ENCODE measurements around the gene COA1.
"Not testable (repeated sequence)": the region's sequence is repeated elsewhere in the genome, so short reads cannot be mapped to it uniquely, and the experiment has no call there.

The COA1 gene, protein sequence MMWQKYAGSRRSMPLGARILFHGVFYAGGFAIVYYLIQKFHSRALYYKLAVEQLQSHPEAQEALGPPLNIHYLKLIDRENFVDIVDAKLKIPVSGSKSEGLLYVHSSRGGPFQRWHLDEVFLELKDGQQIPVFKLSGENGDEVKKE

GRCh38 chr7:43729214-43729923, at the start of gene COA1:
Gene COA1 (minus strand): TSS chr7:43729523. CDS start chr7:43648614, 80,909 bp downstream.
- peak; percentile 83 for DNase-seq

GRCh38 chr7:43778293-43779044, 49.1 kb upstream of the COA1 start:
- DNase-seq = not testable (repeated sequence)

GRCh38 chr7:43775255-43775654, 45.9 kb upstream of the COA1 start:
- not testable (repeated sequence) for DNase-seq

DNA sequence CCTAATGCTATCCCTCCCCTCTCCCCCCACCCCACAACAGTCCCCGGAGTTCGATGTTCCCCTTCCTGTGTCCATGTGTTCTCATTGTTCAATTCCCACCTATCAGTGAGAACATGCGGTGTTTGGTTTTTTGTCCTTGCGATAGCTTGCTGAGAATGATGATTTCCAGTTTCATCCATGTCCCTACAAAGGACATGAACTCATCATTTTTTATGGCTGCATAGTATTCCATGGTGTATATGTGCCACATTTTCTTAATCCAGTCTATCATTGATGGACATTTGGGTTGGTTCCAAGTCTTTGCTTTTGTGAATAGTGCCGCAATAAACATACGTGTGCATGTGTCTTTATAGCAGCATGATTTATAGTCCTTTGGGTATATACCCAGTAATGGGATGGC, 43.9 kb upstream of the COA1 start:
- not testable (repeated sequence) for DNase-seq

GRCh38 chr7:43771573-43771972, 42.2 kb upstream of the COA1 start:
- no peak for DNase-seq

DNA sequence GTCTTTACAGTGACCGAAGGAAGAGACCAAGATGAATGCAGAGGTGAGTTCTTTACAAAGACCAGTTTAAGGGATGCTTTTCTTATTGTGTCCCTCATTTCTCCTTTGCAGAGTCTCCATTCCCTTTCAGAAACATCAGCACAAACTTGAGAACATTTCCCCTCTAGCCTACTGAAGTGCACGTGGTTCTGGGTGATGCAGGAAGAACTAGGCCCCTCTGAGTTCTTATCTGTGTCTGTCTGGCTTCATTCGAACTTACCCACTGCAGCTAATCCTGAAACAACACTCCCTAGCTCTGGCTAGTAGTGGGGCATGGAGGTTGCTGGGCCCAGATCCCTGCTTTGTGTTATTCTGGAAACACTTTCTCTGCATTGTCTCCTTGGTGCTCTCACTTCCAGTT, 41.8 kb upstream of the COA1 start:
- no peak for DNase-seq

DNA sequence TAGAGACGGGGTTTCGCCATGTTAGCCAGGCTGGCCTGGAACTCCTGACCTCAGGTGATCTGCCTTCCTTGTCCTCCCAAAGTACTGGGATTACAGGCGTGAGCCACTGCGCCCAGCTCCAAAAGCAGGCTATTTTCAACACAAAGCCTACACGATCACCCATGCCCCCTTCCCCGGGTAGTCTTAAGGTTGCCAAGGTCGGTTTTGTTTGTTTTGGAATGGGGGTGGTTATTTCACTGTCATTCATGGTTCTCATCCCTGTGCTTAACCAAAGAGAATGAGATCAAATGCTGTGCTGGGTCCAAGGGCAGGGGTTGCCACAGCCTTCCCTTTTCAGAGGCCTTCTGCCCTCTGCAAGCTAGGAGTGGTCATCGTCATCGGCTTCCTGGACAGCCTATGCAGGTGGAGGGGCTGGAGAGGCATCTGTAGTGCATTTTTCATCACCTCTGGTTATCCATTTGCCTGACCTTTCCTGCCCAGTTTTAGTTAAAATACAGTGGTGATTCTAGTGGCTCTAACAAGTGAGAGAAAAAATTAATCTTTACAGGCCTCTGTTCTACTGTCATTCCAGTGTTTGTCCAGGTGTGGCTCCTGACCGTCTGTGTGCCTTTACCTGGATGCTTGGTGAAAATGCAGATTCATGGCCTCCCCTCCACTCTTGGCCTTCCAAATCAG, 40.6 kb upstream of the COA1 start:
- DNase-seq = no peak

DNA sequence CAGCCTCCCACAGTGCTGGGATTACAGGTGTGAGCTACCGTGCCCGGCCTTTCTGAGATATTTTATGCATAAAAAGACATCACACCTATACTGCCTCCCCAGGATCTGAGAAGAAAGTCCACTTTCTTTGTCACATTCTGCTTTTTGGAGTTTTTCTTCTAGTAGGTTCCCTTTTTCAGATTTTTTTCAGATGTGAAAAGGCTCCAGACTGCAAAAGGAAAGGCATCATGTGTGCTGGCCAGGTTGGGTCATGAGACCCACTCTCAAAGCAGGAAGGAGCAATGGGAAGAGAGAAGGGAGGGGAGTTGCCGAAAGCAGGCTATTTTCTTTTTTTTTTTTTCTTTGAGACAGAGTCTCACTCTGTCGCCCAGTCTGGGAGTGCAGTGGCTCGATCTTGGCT, 40.0 kb upstream of the COA1 start:
- DNase-seq = no peak

- no peak for DNase-seq
Observed at GRCh38 chr7:43768887-43769272, 39.6 kb upstream of the COA1 start.

DNA sequence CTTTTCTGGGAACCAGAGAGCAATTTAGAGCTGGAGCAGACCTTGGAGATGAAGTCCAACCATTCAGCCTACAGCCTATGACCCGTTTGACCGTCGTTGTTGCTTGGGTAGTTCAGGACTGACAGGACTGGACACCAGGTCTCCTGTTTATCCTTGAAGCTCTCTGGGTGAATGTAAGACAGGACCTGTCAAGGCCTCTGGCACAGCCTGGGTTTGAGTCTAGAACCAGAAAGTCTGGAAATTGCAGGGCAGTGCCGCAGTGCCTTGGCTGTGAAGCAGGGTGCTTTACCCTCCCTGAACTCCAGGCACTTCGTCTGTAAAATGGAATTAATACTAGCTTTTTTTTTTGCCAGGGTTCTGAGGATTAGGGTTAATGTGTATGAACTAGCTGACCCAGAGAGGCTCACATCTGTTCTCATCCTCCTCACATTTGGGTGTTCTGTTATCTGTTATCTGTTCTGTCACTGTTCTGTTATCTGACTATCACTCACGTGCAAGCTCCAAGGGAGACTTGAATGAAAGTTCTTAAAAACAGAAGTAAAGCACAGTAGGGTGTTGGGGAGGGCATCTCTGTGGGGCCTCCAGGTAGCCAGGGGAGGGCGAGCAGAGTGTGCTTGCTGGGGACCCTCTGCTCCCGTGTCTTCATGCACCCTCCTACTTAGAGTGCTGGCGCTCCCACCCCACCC, 39.0 kb upstream of the COA1 start:
- DNase-seq = no peak

DNA sequence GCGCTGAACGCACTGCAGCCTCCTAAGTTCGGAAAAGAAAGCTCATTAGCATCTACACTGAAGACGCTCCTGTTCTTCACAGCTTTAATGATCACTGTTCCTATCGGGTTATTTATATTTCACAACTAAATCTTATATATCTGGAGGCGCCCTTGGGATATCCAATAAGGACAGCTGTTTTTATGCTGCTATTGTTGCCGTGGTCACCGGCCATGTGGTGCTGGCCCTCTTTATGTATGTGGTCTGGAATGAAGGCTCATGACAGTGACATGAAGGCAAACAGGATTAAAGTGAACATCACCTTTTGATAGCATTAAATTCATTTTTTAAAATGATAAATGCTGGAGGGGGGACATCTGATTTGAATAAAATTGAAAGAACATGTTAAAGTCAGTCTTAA, 38.0 kb upstream of the COA1 start:
- no peak for DNase-seq

DNA sequence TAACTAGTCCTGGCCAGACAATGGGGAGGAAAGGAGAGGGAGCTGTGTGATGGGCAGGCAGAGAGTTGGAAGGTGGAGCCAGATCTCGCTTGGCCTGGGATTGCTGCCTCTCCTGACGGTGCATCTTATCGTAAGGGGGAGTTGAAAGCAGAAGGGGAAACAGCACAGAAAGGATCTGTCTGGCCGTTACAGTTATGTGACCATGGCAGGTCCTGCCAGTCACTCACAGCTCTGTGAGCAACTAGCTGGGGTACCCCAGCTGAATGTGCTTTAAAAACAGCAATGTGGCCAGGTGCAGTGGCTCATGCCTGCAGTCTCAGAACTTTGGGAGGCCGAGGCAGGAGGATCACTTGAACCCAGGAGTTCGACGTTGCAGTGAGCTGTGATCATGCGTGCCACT, 37.2 kb upstream of the COA1 start:
- no peak for DNase-seq

DNA sequence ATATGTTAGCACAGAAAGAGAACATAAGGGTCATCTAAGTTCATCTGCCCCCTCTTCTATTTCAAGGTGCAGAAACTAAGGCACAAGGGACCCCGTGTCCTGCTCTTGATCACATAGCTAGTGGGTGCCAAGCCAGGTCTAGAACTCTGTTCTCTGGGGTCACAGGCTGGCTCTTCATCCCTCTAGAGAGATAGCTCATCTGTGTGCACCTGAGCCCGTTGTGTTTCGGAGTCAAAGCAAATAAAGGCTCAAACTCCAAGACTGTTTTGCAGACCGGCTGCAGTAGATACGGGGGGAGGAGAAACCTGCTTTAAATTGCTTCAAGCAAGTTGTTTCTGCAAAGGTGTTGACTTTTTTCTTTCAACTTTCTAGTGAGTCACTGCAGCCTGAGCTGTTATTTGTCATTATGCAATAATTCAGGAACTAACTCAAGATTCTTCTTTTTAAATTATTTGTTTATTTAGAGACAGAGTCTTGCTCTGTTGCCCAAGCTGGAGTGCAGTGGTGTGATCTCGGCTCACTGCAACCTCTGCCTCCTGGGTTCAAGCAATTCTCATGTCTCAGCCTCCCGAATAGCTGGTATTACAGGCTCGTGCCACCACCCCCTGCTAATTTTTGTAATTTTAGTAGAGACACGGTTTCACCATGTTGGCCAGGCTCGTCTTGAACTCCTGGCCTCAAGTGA, 35.6 kb upstream of the COA1 start:
- DNase-seq = no peak

DNA sequence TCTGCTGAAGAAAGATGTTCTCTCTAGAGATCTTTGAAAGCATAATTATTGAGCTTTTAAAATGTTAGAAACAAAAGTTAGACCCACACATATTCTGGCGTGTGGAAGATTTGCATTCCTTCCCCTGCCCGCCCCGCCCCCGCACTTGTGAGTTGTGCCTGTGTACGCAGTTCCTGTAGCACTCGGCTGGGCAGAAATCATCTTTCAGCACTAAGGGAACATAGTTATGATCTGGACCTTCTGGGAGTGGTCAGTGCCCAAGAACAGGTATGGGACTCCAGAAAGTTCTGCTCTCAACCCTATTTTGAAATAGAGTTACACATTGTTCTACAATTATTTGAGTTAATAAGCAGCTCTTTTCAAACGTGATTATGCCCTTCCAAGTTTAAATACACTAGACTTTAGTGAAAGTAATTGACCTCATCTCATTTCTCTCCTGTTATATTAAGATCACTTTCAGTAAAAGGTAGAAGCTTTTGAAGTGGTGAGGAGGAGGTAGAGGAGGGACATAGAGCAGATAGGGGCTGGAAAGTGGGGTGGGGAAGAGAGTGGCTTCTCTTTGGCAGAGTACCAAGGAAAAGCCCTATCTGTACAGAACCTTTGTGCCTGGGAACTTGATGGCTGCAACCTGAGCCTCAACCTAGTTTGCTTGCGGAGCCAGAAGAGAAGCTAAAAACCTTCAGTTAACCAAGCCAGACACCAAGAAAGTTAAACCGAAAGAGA, 34.9 kb upstream of the COA1 start:
- DNase-seq = no peak

DNA sequence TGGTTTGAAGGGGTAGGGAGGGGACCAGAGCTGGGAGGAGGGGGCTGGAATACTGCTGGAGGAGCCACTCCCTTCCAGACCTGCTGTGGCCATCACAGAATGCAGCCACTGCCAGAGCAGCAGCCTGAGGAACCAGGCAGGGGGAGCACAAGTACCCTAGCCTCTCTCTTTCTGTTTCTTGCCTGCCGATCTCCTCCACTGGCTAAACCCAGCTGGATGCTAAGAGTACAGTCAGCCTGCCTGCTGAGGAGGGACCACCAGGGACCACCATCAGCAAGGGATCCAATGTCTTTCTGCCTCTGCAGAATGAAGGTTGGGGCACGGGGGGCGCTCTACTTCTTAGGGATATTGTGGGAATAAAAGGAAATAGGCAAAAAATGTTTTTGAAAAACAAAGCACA, 33.9 kb upstream of the COA1 start:
- no peak for DNase-seq

GRCh38 chr7:43761938-43762692, 32.8 kb upstream of the COA1 start:
- DNase-seq = no peak

DNA sequence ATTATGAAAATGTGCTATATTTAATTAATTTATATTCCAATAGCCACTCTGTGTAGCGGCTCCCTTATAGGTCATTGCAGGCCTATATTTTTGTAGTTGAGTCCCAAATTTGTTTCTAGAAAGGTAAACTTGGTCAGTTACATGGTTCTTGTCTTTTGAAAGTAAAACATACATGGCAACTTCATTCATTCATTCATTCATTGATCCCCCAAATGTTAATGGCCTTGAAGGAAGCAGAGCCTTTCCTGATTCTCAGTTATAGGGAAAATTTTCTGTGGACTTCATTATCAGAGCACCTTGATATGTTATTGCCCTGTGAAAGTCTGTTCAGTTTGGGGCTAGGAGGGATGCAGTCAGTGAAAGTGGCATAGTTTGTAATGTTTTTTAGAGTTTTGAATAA, 32.1 kb upstream of the COA1 start:
- DNase-seq = no peak

DNA sequence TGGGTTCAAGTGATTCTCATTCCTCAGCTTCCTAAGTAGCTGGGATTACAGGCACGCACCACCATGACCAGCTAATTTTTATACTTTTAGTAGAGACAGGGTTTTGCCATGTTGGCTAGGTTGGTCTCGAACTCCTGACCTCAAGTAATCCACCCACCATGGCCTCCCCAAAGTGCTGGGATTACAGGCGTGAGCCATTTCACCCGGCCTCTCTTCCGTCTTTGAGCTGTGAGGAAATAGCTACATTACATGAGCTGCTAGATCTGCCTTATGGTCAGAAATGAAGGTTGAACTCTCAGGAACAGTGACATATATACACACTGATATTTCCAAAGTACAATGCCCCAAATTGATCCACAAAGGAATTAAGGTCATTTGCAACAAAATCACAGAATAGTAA, 31.5 kb upstream of the COA1 start:
- DNase-seq = no peak

GRCh38 chr7:43758822-43759683, 29.7 kb upstream of the COA1 start:
- DNase-seq = no peak
